GM21447 (cell line): ENCODE measurements around the gene SLC38A3.
"Not testable (repeated sequence)": the region's sequence is repeated elsewhere in the genome, so short reads cannot be mapped to it uniquely, and the experiment has no call there.

Experiments
- ATAC-seq: cut with Tn5 transposase; IDR thresholded peaks from one replicate; pipeline ENCODE4 v1.9.1; 2021; ENCODE audit not compliant: unreplicated experiment

The SLC38A3 gene

GRCh38 chr3:50210176-50210509, 5.1 kb downstream of the SLC38A3 start:
- no peak for ATAC-seq

DNA sequence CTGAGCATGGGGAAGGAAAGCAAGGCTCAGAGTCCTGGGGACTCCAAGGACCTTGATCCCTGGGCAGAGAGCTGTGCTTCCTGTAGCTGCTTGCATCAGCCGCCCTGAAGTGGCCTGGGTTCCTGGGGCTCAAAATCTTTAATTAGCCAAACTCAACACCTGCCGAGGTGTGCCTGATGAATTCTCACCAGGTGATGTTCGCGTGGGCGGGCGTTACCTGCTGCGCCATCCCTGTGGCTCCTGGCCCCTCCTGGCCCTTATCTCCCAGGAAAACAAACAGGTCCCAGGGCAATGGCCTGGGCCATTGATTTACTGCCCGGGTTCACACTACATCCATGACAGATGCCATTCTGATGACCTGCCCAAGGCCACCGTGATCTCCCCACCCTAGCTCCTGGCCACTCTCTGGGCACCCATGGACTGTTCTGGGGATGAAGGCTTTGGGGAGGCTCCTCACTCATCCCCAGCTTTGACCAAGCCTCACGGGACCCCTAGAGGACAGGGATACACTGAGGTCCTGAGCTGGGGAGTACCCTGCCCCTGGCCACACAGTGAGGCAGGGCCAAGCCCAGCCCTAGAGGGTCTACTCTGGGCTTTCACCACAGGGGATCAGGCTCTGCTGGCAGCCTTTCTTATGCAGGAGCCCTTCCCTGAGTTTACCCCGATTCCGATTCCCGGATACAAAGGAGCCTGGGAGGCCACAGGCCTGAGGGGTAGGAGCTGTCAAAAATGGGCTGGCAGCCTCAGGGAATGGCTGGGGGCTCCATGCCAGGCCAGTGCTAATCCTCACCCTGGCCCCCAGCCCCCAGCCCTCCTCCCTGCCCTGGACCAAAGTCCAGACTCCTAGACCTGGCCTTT, 5.7 kb downstream of the SLC38A3 start:
- no peak for ATAC-seq

- not testable (repeated sequence) for ATAC-seq
Measured at GRCh38 chr3:50211368-50211717, 6.3 kb downstream of the SLC38A3 start.

- ATAC-seq, result no peak
Measured at GRCh38 chr3:50211930-50212329, 6.9 kb downstream of the SLC38A3 start.

- no peak for ATAC-seq
Measured at GRCh38 chr3:50212502-50212901, 7.4 kb downstream of the SLC38A3 start.

DNA sequence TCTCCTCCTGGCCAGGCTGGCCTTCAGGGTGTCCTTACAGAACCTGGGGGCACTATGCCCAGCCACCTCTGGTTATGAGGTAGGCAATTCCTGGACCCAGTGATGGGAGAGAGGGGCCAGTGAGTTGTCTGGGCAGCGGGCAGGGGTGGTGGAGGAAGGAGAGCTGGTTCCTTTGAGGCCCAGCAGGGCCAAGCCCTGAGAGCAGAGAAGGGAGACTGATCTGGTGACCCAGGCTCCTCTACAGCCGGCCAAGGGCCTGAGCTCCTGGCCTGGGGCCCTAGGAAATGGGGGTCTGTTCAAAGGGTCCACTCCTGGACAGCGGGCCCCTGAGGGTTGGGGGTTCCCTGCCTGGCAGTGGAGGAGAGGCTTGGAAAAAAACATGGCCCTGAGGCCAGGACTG, 7.9 kb downstream of the SLC38A3 start:
- no peak for ATAC-seq

DNA sequence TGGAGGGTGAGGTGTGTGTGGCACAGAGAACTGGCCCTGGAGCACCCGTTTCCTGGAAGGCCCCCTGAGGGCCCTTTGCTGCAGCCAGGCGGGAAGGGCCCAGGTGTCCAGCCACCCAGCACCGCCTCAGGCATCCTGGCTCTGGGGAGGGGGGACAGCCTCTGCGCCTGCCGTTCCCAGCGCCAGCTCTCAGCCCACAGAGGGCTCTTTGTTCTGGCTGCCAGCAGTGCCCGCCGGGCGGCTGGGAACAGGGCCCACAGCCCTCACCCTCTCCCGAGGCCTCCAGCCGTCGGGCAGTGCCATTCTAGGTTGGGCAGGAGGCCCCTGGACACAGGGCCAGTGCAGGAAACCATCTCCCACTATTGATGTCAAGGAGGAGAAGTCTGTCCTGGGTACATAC, 8.3 kb downstream of the SLC38A3 start:
- ATAC-seq, result no peak

GRCh38 chr3:50214824-50215223, 9.8 kb downstream of the SLC38A3 start:
- no peak for ATAC-seq

DNA sequence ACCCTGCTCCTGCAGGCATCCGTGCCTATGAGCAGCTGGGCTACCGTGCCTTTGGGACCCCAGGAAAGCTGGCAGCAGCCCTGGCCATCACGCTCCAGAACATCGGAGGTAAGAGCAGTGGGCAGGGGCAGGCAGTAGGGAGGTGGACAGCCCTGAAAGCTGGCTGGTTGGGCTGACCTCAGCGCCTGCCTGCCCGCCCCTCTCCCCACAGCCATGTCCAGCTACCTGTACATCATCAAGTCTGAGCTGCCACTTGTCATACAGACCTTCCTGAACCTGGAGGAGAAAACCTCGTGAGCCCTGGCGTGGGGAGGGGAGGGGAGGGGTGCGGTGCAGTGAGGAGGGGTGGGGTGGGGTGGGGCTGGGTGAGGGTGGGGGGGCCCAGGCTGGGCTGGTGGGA, 10.5 kb downstream of the SLC38A3 start:
- no peak for ATAC-seq

- ATAC-seq, result no peak
Measured at GRCh38 chr3:50217681-50218080, 12.6 kb downstream of the SLC38A3 start.

DNA sequence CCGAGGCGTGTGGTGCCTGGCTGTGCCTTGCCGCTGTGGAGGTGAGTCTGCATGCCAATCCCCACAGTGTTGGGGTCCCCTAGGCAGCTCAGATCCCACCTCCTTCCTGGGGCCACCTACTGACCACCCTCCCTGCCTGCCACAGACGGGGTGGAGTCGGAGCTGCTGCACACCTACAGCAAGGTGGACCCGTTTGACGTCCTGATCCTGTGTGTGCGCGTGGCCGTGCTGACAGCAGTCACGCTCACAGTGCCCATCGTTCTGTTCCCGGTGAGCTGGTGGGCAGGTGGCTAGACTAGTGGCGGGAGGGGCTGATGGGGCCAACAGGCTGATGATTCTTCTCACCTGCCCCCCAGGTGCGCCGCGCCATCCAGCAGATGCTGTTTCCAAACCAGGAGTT, 13.4 kb downstream of the SLC38A3 start:
- no peak for ATAC-seq

DNA sequence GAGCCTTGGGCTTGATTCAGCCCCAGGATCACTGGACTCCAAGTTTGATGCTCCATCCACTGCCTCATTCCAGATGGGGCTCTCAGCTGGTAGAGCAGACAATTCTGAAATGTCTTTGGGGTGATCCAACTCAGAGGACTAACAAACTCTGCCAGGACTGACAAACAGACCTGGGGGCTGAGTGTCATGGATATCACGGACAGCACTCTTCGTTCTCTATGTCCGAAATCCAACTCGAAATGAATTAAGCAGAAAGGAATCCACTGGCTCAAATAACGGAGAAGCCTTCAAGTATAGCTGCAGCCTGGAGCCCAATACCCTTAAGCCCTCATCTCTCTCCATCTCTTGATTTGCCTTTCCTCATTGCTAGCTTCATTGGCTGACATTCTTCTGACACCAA, 14.2 kb downstream of the SLC38A3 start:
- no peak for ATAC-seq

GRCh38 chr3:50220109-50220508, 15.0 kb downstream of the SLC38A3 start:
- no peak for ATAC-seq

DNA sequence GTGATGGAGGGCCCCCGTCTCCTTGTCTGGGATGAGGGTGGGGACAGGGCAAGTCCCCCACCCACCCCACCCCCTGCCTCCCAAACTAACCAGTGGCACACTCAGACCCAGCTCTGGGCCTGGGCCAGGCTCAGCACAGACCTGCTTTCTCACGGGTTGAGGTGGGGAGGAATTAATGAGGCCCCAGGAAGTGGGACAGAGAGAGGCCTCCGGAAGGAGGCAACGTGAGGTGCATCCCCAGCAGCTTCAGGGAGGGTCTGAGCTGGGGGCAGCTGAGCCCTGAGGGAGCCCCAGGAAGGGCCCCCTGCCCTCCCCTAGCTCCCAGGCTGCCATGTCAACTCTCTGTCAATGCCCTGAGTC, 16.0 kb downstream of the SLC38A3 start:
- ATAC-seq, result no peak

DNA sequence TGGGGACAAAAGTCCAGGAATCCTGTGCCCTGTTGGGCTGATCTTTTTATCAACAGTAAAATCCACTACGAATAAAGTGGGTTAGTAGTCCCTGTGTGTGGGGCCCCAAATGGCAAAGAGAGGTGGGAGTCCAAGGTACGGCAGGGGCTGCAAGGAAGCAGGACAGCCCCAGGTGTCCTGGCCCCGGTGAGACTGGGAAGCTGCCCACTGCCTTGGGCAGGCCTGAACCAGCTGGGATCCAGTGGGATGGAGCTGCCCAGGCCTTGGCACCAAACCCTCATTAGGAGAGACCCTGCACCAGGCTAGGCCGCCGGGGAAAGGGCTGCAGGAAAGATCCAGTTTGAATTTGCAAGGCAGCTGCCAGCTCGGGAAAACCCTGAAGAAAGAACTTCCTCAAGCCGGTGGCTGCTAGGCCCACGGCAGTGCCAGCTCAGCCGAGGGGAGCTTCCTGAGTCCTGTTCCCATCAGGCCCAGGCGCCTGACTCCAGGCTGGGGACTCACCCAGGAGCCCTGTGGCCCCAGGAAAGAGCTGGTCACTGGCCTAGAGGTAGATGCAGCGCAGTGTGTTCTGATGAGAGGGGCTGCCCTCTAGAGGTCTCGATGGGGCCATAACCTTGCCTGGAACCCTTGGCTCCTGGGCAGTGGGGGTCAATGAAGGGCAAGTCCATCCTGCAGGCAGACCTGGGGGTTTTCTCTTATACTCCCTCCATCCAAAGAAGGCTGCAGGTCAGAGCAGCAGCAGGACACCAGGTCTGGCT, 16.5 kb downstream of the SLC38A3 start:
- ATAC-seq, result no peak

DNA sequence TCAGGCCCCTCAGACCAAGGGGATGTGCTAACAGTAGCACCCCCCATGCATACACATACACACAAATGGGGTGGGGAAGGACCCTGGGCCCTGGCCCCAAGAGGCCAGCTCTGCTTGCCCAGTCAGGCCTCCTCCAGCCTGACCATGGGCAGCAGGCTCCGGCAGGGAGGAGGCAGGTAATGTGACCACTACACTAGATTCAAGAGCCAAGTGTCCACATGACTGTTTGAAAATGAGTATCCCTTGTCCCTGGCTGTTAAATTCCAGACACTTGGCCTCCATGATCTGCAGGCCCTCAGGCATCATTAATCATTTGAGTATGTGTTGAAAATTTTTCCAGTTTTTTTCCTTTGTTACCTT, 17.1 kb downstream of the SLC38A3 start:
- ATAC-seq, result no peak

- ATAC-seq, result no peak
Measured at GRCh38 chr3:50224639-50225038, 19.6 kb downstream of the SLC38A3 start.

GRCh38 chr3:50226888-50227389, 21.9 kb downstream of the SLC38A3 start:
- ATAC-seq, result peak; percentile 21

GRCh38 chr3:50227390-50228183, 22.5 kb downstream of the SLC38A3 start:
- ATAC-seq, result peak; percentile 73

- not testable (repeated sequence) for ATAC-seq
Measured at GRCh38 chr3:50228184-50228763, 23.2 kb downstream of the SLC38A3 start.

GRCh38 chr3:50229490-50229889, 24.4 kb downstream of the SLC38A3 start:
- ATAC-seq, result no peak
